LNCaP clone FGC (cell line): ENCODE results near the gene NRXN3.

Experiments used
- DNase-seq: peaks from one replicate; pipeline ENCODE4 v3.0.0-alpha.2; 2011; ENCODE audit warnings: low read depth
- H3K4me3 ChIP-seq: 2 replicates; pipeline ENCODE4 v1.5.1; 2011; ENCODE audit warnings: mild to moderate bottlenecking, low read depth, low read length, control low read depth
- CTCF ChIP-seq: IDR thresholded peaks from 2 replicates; pipeline ENCODE4 v1.5.1; 2012; ENCODE audit warnings: mild to moderate bottlenecking; ENCODE audit not compliant: control insufficient read depth, insufficient read depth; ENCODE audit errors: extremely low read depth

NRXN3 gene

GRCh38 chr14:79395061-79395460 is 1224.9 kb downstream of the NRXN3 start:
- no peak for DNase-seq
- TF ChIP-seq CTCF, result no peak
- H3K4me3 ChIP-seq, result no peak overlapping the region

- DNase-seq, result no peak
- TF ChIP-seq CTCF, result no peak
- no peak overlapping the region for H3K4me3 ChIP-seq
Measured at GRCh38 chr14:79404874-79405511, 1234.8 kb downstream of the NRXN3 start.

- no peak overlapping the region for H3K4me3 ChIP-seq
- no peak for DNase-seq
- no peak for TF ChIP-seq CTCF
Measured at GRCh38 chr14:79405512-79405910, 1235.3 kb downstream of the NRXN3 start.

GRCh38 chr14:79407572-79407971 is 1237.4 kb downstream of the NRXN3 start:
- TF ChIP-seq CTCF, result no peak
- H3K4me3 ChIP-seq, result no peak overlapping the region
- DNase-seq, result no peak

- H3K4me3 ChIP-seq, result no peak overlapping the region
- DNase-seq, result no peak
- TF ChIP-seq CTCF, result no peak
Measured at GRCh38 chr14:79408696-79409095, 1238.5 kb downstream of the NRXN3 start.

GRCh38 chr14:79411403-79412174 is 1241.4 kb downstream of the NRXN3 start:
- DNase-seq, result no peak
- H3K4me3 ChIP-seq, result no peak overlapping the region
- TF ChIP-seq CTCF, result no peak
